ENCODE results near the gene SEC31A. TPM values are rescaled to one million over a fixed set of nuclear protein-coding genes. Genes with fewer than 3 reads are reported as not detected.

SEC31A gene
- total and polyA plus RNA-seq, 2 donors (not counting 1 experiment from before 2014, with no cell fraction given), result 52.7 to 134 TPM

DNA sequence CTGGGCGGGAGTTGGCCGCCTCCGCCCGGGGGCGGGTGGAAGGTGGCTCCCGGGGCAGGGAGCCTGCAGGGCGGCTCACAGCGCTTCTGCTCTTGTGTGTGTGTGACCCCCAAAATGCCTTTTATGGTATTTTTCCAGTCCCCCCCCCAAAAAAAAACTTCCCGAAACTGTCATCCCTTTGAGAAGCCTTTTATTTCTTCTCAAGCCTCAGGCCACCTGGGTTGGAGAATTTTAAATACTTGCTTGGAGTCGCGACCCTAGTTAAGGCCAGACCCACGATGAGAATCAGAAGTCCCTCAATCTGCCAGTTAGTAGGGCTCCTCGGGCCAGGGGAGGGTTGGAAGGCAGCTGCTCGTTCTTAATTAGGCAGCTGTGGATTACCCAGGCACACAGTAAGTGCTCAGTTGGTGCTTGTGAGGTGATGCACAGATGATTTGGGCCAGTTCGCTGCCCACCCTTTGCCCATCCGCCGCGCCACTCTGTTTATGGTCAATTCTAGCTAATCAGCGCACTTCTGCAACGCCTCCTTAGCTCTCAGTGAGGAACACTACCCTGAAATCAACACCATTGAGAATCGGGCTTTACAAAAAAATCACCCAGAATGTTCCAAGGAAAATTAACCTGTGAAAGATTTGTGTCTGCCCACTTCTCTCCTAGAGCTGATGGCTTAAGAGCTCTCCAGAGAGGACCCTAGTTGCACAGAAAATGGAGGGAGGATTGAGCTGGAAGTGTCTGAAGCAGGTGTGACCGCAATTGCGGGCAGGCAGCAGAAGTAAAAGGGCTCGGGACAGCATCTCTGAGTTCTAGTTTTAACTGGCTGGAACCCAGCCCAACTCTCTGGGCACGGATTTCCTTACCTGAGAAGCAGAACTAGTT is 91.7 kb downstream of the SEC31A start:
- 2% methylated on average over 21 of the region's 25 CpGs for WGBS (ENCODE audit: insufficient coverage)
- Mint-ChIP-seq H3K27me3 (peaks cover 55% of the 10 kb centered on the region), H3K4me1 (peaks cover 20% of the 10 kb centered on the region), H3K9me3 (ENCODE audit: insufficient read depth) (no peaks in the 10 kb centered on the region), H3K27ac (no peak overlapping the region), H3K4me3 (peak overlapping the region; percentile 84)
- H3K9me3 ChIP-seq (ENCODE audit: control extremely low read depth in 1 of 3, control insufficient read depth in 2 of 3, insufficient read depth in 1 of 3, low read length in 2 of 3), result peaks cover 0 to 3% (median 0%) of the 10 kb centered on the region in 3 donors
- H3K4me1 ChIP-seq (ENCODE audit: control insufficient read depth in 2 of 2, insufficient read depth in 2 of 2, low read length in 2 of 2), result peaks cover 13 to 20% of the 10 kb centered on the region in 2 donors
- H3K27ac ChIP-seq (ENCODE audit: low read length in 2 of 2), result no peak overlapping the region
- no peak for ATAC-seq (ENCODE audit: low read depth)
- peak overlapping the region; percentile 61 for H3K9ac ChIP-seq (ENCODE audit: low read length)
- ChIA-PET POLR2A (no interaction called here), CTCF (interaction anchor here (1.2 kb wide), 1 partner anchor 313 kb away, joined by 3 read pairs; no protein-coding TSS in a partner anchor)
- H3K79me2 ChIP-seq (ENCODE audit: control insufficient read depth, insufficient read depth, low read length), result no peaks in the 10 kb centered on the region
- no peaks in the 10 kb centered on the region for H4K20me1 ChIP-seq (ENCODE audit: control insufficient read depth, insufficient read depth, low read length, poor library complexity, severe bottlenecking)
- peaks cover 0 to 45% (median 20%) of the 10 kb centered on the region in 4 experiments for H3K27me3 ChIP-seq (replicated peaks in 1 of 4; ENCODE audit: control extremely low read depth in 1 of 4, control insufficient read depth in 3 of 4, insufficient read depth in 4 of 4, low read length in 3 of 4)
- peak; percentile 29 for DNase-seq
- H3K4me2 ChIP-seq (replicated peaks; ENCODE audit: low read depth, low read length, poor library complexity, severe bottlenecking), result peak overlapping the region; percentile 88
- intact Hi-C loops (cut with micrococcal nuclease), result no loop called here
- no peak for TF ChIP-seq EZH2 (IDR thresholded peaks at IDR 0.05; ENCODE audit: borderline replicate concordance, insufficient read depth, low read depth, low read length, poor library complexity, severe bottlenecking)
- TF ChIP-seq, protein P1, sequence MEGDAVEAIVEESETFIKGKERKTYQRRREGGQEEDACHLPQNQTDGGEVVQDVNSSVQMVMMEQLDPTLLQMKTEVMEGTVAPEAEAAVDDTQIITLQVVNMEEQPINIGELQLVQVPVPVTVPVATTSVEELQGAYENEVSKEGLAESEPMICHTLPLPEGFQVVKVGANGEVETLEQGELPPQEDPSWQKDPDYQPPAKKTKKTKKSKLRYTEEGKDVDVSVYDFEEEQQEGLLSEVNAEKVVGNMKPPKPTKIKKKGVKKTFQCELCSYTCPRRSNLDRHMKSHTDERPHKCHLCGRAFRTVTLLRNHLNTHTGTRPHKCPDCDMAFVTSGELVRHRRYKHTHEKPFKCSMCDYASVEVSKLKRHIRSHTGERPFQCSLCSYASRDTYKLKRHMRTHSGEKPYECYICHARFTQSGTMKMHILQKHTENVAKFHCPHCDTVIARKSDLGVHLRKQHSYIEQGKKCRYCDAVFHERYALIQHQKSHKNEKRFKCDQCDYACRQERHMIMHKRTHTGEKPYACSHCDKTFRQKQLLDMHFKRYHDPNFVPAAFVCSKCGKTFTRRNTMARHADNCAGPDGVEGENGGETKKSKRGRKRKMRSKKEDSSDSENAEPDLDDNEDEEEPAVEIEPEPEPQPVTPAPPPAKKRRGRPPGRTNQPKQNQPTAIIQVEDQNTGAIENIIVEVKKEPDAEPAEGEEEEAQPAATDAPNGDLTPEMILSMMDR (IDR thresholded peaks at IDR 0.05), result no peak
- H3K4me3 ChIP-seq (ENCODE audit: control extremely low read depth in 1 of 5, extremely low read depth in 1 of 5, insufficient read depth in 1 of 5, low read depth in 2 of 5, low read length in 4 of 5), result peak overlapping the region; percentile 6 to 63 (median 57)
- H2AFZ ChIP-seq (ENCODE audit: insufficient read depth, low read depth, low read length, poor library complexity, severe bottlenecking), result peak overlapping the region; percentile 72
- no peaks in the 10 kb centered on the region for H3K36me3 ChIP-seq (replicated peaks in 1 of 2; ENCODE audit: control extremely low read depth in 1 of 2, control insufficient read depth in 1 of 2, extremely low read depth in 1 of 2, insufficient read depth in 2 of 2, low read length in 1 of 2)

Data from B cell (primary cell).